OCI-M2 (cell line): Measurements from ENCODE around the gene HNRNPU.
"Not testable (repeated sequence)": the region's sequence is repeated elsewhere in the genome, so short reads cannot be mapped to it uniquely, and the experiment has no call there.

Source experiments
- DNase-seq: peaks from one replicate; lab custom pipeline; 2025; ENCODE audit not compliant: unreplicated experiment; lab: John Stamatoyannopoulos, UW

HNRNPU gene

DNA sequence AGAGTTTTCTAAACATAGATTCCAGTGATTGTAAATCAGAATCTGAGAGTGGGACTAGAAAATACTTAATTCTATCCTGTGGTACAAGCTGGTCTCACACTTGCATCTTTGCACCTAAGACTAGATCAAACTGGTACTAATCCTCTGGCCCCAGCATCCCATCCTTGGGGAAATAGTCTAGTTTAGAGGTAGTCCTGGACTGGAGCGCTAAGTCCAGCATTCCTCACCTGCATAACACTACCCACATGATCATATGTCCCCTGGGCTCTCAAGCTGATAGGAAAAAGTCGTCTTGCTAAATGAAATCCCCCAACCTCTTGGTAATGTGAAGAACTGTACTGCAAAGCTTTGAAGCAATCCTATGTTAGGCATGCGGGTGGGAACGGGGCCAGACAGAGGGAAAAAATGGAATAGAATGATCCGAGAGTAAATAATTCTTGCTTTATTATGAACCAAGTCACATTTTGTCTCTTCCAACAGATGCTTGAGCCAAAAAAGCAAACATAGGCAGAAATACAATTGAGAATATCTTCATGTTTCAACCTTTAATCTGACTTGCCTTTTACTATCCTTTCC lies 24.0 kb downstream of the HNRNPU start:
- DNase-seq: no peak

DNA sequence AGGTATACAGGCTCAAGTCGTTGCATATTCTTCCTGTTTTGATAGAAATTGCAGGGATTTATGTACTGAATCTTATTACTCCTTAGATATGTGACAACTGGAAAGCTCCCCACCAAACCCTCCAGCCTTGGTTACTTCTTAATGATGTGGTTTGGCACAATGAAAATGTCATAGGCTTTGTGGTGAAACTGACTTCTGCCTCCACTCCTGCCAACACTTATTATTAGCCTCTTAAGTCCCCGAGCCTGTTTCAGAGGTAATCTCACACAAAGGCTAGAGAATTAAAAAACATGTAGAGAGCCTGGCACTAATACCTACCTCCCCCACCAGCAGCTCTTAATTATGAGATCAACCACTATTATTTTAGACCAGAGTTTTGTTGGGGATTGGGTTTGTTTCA lies 24.7 kb downstream of the HNRNPU start:
- DNase-seq: no peak

- no peak for DNase-seq
These were observed 26.6 kb downstream of the HNRNPU start for GRCh38 chr1:244837597-244838258.

GRCh38 chr1:244836584-244836983 lies 27.8 kb downstream of the HNRNPU start:
- no peak for DNase-seq

GRCh38 chr1:244836135-244836521 lies 28.2 kb downstream of the HNRNPU start:
- DNase-seq: no peak

- no peak for DNase-seq
These were observed 28.8 kb downstream of the HNRNPU start, which contains the start of gene COX20 for GRCh38 chr1:244835276-244836134. Gene COX20, plus strand, starts transcription at chr1:244835658. Its CDS starts 57 bp downstream, at chr1:244835715.

DNA sequence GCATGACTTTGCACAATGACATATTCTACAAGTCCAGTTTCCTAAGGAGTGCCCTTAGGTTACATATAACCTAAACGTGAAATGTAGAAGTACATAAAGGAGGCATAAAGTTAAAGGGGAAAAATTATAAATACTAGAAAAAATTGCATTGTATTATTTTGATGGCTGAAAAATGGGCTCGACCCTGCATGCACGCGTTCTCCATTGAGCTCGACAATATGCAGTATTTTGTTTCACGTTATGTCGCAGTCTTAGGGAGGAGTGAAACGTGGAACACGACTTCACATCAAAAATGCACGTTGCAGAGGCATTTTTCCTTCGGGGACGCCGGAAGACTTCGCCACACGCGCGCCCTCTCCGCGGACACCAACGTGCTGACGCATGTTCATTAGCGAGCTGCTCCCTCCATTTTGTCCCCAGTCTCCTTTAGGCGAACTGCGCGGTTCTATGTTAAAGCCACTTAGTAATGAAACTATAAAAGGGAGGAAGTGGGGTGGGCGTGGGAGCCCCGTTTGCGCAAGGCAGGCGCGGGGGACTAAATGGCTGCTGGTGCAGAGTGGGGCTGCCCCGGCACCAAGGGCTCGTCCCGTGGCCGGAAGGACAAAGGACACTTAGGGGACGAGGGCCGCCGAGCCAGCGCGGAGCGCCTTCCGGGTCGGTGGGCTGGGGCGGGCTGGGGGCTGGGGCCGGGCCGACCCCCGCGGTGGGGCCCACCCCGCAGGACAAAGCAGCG lies 29.6 kb downstream of the HNRNPU start:
- DNase-seq: no peak

DNA sequence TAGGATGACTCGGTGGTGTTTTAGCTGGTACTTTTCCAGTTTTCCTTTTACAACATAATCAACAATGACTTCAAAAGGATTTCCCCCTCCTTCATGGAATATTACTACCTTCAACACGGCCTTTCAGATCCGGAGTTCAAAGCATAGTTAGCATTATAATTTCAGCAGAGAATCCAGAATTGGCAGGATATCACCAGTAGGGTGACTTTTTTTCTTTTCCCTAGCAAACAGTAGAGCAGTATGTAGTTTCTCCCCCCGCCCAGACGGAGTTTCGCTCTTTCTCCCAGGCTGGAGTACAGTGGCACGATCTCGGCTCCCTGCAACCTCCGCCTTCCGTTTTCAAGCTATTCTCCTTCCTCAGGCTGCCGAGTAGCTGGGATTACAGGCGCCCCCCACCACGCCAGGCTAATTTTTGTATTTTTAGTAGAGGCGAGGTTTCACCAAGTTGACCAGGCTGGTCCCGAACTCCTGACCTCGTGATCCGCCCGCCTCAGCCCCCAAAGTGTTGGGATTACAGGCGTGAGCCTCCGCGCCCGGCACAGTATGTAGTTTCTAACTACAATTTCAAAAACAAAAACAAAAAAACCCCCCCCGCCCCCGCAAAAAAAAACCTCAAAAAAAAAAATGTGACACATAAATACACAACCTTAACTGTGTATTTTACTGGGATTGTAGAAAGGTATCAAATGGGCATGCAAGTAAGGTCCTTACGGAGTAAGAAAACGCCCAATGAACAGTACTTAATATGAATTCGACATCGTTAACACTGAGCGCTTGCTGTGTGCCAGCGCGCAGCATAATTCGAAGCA lies 30.4 kb downstream of the HNRNPU start:
- DNase-seq: no peak

DNA sequence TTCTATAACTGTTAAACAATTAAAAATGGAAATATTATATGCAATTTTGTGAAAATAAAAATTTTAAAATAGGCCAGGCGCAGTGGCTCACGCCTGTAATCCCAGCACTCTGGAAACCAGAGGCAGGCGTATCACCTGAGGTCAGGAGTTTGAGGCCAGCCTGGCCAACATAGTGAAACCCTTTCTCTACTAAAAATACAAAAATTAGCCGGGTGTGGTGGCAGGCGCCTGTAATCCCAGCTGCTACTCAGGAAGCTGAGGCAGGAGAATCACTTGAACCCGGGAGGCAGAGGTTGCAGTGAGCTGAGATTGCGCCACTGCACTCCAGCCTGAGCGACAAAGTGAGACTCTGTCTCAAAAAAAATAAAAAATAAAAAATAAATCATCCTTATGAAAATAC lies 31.1 kb downstream of the HNRNPU start:
- not testable (repeated sequence) for DNase-seq

DNA sequence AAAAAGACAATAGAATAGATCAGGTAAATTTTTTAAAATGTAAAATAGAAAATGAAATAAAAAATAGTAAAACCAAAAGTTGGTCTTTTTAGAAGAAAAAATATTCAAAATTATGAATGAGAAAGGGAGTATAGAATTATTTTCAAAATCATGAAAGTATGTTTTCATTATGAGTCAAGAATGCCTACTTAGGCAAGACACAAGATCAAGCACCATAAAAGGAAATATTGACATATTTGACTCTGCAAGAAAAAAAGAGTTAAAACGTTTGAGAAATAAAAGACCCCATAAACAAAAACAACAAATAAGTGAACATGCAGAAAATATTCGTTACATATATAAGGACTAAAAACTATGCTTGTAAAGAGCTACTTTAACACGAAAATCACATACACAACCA lies 33.7 kb downstream of the HNRNPU start:
- DNase-seq: no peak

DNA sequence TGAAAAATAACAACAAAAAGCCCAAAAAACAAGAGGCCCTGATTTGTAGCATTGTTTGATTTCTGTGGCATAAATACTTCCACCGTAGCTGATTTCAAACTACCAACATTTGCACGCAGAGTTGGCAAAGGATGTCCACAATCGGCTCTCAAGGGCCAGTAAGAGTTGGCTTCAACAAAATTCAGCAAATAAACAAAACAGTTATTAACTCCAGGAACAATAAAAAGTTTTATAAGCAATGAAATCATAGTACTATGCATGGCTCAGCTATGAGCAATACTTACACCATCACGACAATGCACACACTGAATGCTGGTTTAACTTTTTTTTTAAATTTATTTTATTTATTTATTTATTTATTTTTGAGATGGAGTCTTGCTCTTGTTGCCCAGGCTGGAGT lies 37.6 kb downstream of the HNRNPU start:
- no peak for DNase-seq

- DNase-seq: no peak
These were observed 41.5 kb downstream of the HNRNPU start for GRCh38 chr1:244822878-244823277.

GRCh38 chr1:244821134-244821533 lies 43.2 kb downstream of the HNRNPU start:
- DNase-seq: no peak

DNA sequence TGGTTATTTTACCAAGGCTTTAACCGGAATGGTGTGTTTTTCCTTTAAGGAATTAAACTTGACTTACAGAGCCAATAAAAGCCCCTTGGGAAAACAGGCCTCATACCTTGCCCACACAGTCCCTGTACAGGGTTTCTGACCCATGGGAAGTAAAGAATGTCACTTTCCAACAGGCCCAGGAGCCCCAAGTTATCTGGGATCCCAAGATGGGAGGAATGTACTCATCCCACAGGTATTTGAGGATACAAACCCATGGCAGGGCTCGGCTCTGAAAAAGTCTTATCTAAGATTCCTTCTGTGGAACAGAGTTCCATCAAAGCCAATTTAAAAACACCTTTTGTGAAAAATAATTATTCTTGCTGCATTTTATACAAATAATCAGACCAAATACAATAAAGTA lies 44.2 kb downstream of the HNRNPU start:
- no peak for DNase-seq

DNA sequence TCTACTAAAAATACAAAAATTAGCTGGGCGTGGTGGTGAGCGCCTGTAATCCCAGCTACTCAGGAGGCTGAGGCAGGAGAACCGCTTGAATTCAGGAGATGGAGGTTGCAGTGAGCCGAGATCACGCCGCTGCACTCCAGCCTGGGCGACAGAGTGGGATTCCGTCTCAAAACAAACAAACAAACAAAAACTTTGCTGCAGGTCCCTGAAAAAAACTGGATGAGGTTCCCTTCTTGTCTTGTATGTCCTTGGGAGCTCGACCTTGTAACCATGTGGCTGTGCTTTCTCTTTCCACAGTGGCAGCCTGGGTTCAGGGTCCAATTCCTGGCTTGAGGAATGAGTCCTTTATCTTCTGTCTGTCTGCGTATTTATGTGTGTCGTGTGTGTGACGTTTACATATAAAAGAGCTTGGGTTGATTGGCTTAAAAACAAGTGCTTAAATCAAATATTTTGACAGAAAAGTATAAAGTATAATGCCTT lies 46.9 kb downstream of the HNRNPU start:
- no peak for DNase-seq

GRCh38 chr1:244815600-244816099 lies 48.7 kb downstream of the HNRNPU start:
- no peak for DNase-seq

DNA sequence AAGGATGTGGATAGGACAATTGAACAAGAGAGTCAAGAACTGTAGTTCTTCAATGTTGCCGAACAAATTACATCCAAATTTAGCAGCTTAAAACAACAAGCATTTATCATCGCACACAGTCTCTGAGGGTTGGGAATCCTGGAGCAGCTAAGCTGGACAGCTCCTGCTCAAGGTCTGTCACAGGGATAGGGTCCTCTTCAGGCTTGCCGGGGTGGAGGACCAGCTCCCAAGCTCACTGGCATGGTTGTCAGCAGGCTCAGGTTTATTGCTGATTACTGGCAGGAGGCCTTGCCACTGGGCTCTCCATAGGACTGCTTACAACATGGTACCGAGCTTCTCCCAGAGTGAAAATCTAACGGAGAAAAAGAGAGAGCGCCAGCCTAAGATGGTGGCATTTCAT lies 51.0 kb downstream of the HNRNPU start:
- no peak for DNase-seq

DNA sequence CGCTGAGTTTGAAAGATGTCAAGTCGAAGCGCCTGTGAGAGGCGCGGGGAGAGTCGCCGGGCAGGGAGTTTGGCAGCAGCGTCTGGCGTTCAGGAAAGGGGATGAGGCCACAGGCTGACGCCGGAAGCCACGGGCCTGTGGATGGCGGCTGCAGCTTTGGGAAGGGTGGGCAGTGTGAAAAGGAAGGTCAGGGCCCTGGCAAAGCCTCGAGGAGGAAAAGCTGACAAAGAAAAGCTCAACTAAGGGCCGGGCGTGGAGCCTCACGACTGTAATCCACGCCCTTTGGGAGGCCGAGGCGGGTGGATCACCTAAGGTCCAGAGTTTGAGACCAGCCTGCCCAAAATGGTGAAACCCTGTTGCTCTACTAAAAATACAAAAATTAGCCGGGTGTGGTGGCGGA lies 54.1 kb downstream of the HNRNPU start:
- DNase-seq: no peak

- DNase-seq: no peak
These were observed 57.2 kb downstream of the HNRNPU start for GRCh38 chr1:244807138-244807537.

DNA sequence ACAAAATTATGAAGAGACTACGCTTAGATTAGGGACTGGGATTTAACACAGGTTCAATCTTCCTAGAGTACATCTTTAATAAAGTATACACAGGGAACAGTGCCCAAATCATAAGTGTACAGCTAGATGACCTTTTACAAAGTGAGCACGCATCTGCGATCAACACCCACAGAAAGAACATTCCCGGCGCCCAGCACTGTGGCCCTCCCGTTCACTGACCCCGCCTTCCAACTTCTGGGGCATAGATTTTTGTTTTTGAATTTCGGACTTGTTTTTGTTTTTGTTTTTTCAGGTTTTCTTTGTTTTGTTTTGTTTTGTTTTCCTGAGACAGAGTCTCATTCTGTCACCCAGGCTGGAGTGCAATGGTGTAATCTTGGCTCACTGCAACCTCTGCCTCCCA lies 59.5 kb downstream of the HNRNPU start:
- DNase-seq: no peak
